ENCODE data around the gene HTRA3. TPM values are rescaled to one million over a fixed set of nuclear protein-coding genes. Genes with fewer than 3 reads are reported as not detected.

Gene HTRA3
- total RNA-seq, 2 donors from 2014 or later = 3.2 to 4.6 TPM

- Mint-ChIP-seq H3K27me3 (ENCODE audit: insufficient read depth) (no peaks in the 10 kb centered on the region), H3K4me3 (no peak overlapping the region), H3K36me3 (ENCODE audit: low read depth) (no peaks in the 10 kb centered on the region), H3K27ac (no peak overlapping the region), H3K9me3 (no peaks in the 10 kb centered on the region), H3K4me1 (no peaks in the 10 kb centered on the region)
- Histone ChIP-seq H3K27me3 (ENCODE audit: control insufficient read depth, insufficient read depth, low read length, poor library complexity, severe bottlenecking) (no peaks in the 10 kb centered on the region), H3K4me3 (ENCODE audit: low read length) (no peak overlapping the region), H3K36me3 (ENCODE audit: control insufficient read depth, insufficient read depth, low read length) (no peaks in the 10 kb centered on the region), H3K9me3 (ENCODE audit: control insufficient read depth, low read length) (no peaks in the 10 kb centered on the region), H3K27ac (ENCODE audit: low read depth, low read length) (no peak overlapping the region), H3K9ac (ENCODE audit: extremely low read depth, low read length, poor library complexity, severe bottlenecking) (no peak overlapping the region), H3K4me1 (ENCODE audit: control insufficient read depth, insufficient read depth, low read length) (no peaks in the 10 kb centered on the region)
- WGBS, 2 experiments (ENCODE audit: insufficient coverage in 1 of 2, insufficient read length in 1 of 2) = 94% methylated on average over 12 to 18 of the region's 18 CpGs
- DNase-seq = no peak
- TF ChIP-seq, protein P1, sequence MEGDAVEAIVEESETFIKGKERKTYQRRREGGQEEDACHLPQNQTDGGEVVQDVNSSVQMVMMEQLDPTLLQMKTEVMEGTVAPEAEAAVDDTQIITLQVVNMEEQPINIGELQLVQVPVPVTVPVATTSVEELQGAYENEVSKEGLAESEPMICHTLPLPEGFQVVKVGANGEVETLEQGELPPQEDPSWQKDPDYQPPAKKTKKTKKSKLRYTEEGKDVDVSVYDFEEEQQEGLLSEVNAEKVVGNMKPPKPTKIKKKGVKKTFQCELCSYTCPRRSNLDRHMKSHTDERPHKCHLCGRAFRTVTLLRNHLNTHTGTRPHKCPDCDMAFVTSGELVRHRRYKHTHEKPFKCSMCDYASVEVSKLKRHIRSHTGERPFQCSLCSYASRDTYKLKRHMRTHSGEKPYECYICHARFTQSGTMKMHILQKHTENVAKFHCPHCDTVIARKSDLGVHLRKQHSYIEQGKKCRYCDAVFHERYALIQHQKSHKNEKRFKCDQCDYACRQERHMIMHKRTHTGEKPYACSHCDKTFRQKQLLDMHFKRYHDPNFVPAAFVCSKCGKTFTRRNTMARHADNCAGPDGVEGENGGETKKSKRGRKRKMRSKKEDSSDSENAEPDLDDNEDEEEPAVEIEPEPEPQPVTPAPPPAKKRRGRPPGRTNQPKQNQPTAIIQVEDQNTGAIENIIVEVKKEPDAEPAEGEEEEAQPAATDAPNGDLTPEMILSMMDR (conservative IDR thresholded peaks at IDR 0.05) = no peak
Measured at GRCh38 chr4:8287343-8288280, 18.1 kb downstream of the HTRA3 start.

DNA sequence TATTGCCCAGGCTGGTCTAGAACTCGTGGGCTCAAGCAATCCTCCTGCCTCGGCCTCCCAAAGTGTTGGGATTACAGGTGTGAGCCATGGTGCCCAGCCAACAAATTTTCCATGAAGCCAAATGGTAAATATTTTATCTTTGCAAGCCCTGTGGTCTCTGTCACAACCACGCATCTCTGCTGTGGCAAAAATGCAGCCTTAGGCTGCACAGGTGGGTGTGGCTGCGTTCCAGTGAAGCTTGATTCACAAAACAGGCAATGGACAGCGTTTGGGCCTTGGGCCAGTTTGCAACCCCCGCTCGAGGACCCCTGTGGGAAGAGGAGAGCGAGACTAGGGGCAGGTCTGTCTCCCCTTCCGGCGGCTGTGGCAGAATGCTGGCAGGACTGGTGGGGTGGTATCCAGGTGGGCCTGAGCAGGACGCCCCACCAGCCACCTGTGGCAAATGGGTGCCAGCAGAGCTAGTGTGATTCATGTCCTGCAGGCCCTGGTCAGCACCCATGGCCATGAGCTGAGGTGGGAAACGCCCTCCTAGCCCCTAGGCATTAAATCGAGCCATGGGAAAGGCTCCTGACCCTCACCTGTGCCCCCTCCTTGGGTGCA is 19.7 kb downstream of the HTRA3 start:
- Histone ChIP-seq H3K27ac (ENCODE audit: low read depth, low read length) (no peak overlapping the region), H3K27me3 (ENCODE audit: control insufficient read depth, insufficient read depth, low read length, poor library complexity, severe bottlenecking) (no peaks in the 10 kb centered on the region), H3K9me3 (ENCODE audit: control insufficient read depth, low read length) (no peaks in the 10 kb centered on the region), H3K36me3 (ENCODE audit: control insufficient read depth, insufficient read depth, low read length) (no peaks in the 10 kb centered on the region), H3K4me1 (ENCODE audit: control insufficient read depth, insufficient read depth, low read length) (no peaks in the 10 kb centered on the region), H3K4me3 (ENCODE audit: low read length) (no peak overlapping the region), H3K9ac (ENCODE audit: extremely low read depth, low read length, poor library complexity, severe bottlenecking) (no peak overlapping the region)
- no peak overlapping the region for H3K27ac Mint-ChIP-seq
- H3K36me3 Mint-ChIP-seq (ENCODE audit: low read depth) = no peaks in the 10 kb centered on the region
- peak; percentile 40 for DNase-seq
- 87 to 92% methylated on average over 11 to 13 of the region's 13 CpGs for WGBS, 2 experiments (ENCODE audit: insufficient coverage in 1 of 2, insufficient read length in 1 of 2)
- no peaks in the 10 kb centered on the region for H3K9me3 Mint-ChIP-seq
- no peaks in the 10 kb centered on the region for H3K27me3 Mint-ChIP-seq (ENCODE audit: insufficient read depth)
- TF ChIP-seq, protein P1 (conservative IDR thresholded peaks at IDR 0.05) = no peak
- H3K4me3 Mint-ChIP-seq = no peak overlapping the region
- H3K4me1 Mint-ChIP-seq = no peaks in the 10 kb centered on the region

DNA sequence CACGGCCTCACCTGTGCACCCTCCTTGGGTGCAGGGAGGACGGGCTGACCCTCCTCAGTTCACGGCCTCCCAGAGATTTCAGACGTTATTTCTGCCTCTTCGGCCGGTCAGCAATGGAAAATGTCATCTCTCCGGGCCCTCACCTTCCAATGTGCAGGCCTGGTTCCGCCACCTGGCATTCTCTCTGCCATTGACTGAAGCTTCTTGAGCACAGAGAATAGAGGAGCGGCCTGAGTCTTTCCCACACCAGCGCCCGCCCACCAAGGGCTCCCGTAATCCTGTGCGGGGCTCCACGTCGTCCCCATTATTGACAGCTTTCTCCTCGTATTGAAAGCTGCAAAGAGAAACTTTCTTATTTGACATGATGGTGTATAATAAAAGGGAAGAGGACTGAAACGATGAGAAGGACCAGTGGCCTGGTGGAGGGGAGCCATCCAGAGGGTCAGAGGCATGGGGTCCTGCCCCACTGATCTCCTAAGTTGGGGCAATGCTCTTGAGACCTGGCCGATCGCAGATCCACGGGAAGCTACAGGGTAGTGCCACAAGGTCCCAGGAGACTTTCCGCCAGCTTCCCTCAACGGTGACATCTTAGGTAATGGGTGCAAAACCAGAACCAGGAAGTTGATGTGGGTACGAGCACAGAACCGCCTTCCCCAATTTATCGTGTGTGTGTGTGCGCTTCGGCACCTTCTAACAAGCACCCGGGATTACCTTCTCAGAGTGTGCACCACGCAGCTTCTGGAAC is 20.6 kb downstream of the HTRA3 start:
- H3K27ac Mint-ChIP-seq = no peak overlapping the region

More for the DNA sequence above, 20.6 kb downstream of the HTRA3 start:
- no peaks in the 10 kb centered on the region for H3K36me3 ChIP-seq (ENCODE audit: control insufficient read depth, insufficient read depth, low read length)
- no peaks in the 10 kb centered on the region for H3K27me3 Mint-ChIP-seq (ENCODE audit: insufficient read depth)
- no peaks in the 10 kb centered on the region for H3K9me3 ChIP-seq (ENCODE audit: control insufficient read depth, low read length)
- no peaks in the 10 kb centered on the region for H3K27me3 ChIP-seq (ENCODE audit: control insufficient read depth, insufficient read depth, low read length, poor library complexity, severe bottlenecking)
- no peaks in the 10 kb centered on the region for H3K4me1 ChIP-seq (ENCODE audit: control insufficient read depth, insufficient read depth, low read length)
- H3K9ac ChIP-seq (ENCODE audit: extremely low read depth, low read length, poor library complexity, severe bottlenecking) = no peak overlapping the region
- no peak overlapping the region for H3K27ac ChIP-seq (ENCODE audit: low read depth, low read length)
- DNase-seq = peak; percentile 22
- H3K4me1 Mint-ChIP-seq = no peaks in the 10 kb centered on the region
- no peak overlapping the region for H3K4me3 ChIP-seq (ENCODE audit: low read length)
- TF ChIP-seq, protein P1 (conservative IDR thresholded peaks at IDR 0.05) = no peak
- H3K4me3 Mint-ChIP-seq = no peak overlapping the region
- H3K9me3 Mint-ChIP-seq = no peaks in the 10 kb centered on the region
- WGBS, 2 experiments (ENCODE audit: insufficient coverage in 1 of 2, insufficient read length in 1 of 2) = 91 to 92% methylated on average over 23 to 29 of the region's 29 CpGs
- H3K36me3 Mint-ChIP-seq (ENCODE audit: low read depth) = peaks cover 4% of the 10 kb centered on the region
